ENCODE data around the gene GRIA4. TPM values are rescaled to one million over a fixed set of nuclear protein-coding genes. Genes with fewer than 3 reads are reported as not detected.

GRIA4 gene
- polyA plus RNA-seq, 1 donor, result 7.3 TPM

DNA sequence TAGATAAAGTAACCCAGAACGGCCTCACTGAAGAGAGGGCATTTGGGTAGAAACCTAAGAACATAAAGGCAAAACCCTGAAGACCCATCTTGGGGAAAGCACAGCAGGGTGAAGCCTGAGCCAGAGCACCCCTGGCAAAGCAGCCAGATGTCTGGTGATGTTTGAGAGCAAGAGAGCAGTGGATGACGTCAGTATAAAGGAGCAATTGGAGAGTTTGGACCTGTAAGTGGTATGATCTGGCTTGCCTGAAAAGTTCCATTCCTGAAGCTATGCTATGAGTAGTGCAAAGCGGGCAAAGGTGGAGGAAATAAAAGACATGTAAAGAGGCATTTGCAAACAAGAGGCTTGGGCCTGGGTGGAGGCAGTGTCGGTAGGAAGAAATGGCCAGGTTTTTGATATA is 244.4 kb downstream of the GRIA4 start:
- Histone ChIP-seq H3K9me3 (ENCODE audit: control insufficient read depth, low read depth, low read length) (no peaks in the 10 kb centered on the region), H3K27me3 (ENCODE audit: control insufficient read depth, insufficient read depth, low read length) (no peaks in the 10 kb centered on the region), H3K4me3 (ENCODE audit: low read length) (no peak overlapping the region), H3K36me3 (ENCODE audit: control insufficient read depth, insufficient read depth, low read length) (no peaks in the 10 kb centered on the region), H3K27ac (ENCODE audit: low read length) (no peak overlapping the region), H3K4me1 (ENCODE audit: control insufficient read depth, insufficient read depth, low read length) (no peaks in the 10 kb centered on the region)
- DNase-seq, result no peak
- 100% methylated on average over 2 of the region's 4 CpGs for WGBS (ENCODE audit: insufficient coverage, low lambda C conversion rate)

DNA sequence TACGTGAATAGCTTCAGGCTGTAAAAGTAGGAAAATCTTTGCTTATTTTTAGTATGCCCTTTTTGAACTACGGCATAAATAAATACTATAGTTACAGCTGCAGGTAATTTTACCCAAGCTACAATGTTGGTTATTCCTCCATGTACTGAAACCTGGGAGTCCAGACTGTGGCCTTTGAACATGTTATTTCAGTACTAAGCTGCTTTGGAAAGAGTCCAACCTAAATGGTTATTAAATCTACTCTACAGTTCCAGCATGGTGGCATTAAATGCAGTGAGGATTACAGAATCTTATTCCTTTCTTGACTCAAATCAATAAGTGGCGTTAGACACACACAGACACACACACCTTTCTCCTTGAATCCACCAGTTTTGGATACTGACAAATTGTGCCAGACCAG is 247.1 kb downstream of the GRIA4 start:
- H3K36me3 ChIP-seq (ENCODE audit: control insufficient read depth, insufficient read depth, low read length), result no peaks in the 10 kb centered on the region
- no peaks in the 10 kb centered on the region for H3K9me3 ChIP-seq (ENCODE audit: control insufficient read depth, low read depth, low read length)
- no peak overlapping the region for H3K4me3 ChIP-seq (ENCODE audit: low read length)
- no peak overlapping the region for H3K27ac ChIP-seq (ENCODE audit: low read length)
- no peaks in the 10 kb centered on the region for H3K27me3 ChIP-seq (ENCODE audit: control insufficient read depth, insufficient read depth, low read length)
- DNase-seq, result peak in 1 of 2 donors; percentile 25
- no peaks in the 10 kb centered on the region for H3K4me1 ChIP-seq (ENCODE audit: control insufficient read depth, insufficient read depth, low read length)
- WGBS (ENCODE audit: insufficient coverage, low lambda C conversion rate), result 71% methylated on average over 1 of the region's 3 CpGs

- Histone ChIP-seq H3K27ac (ENCODE audit: low read length) (no peak overlapping the region), H3K4me3 (ENCODE audit: low read length) (no peak overlapping the region), H3K9me3 (ENCODE audit: control insufficient read depth, low read depth, low read length) (no peaks in the 10 kb centered on the region), H3K4me1 (ENCODE audit: control insufficient read depth, insufficient read depth, low read length) (no peaks in the 10 kb centered on the region), H3K36me3 (ENCODE audit: control insufficient read depth, insufficient read depth, low read length) (no peaks in the 10 kb centered on the region), H3K27me3 (ENCODE audit: control insufficient read depth, insufficient read depth, low read length) (no peaks in the 10 kb centered on the region)
- DNase-seq, result no peak
Measured at GRCh38 chr11:105857728-105858127, 247.9 kb downstream of the GRIA4 start.

GRCh38 chr11:105858841-105859240 is 249.0 kb downstream of the GRIA4 start:
- Histone ChIP-seq H3K9me3 (ENCODE audit: control insufficient read depth, low read depth, low read length) (no peaks in the 10 kb centered on the region), H3K27ac (ENCODE audit: low read length) (no peak overlapping the region), H3K4me1 (ENCODE audit: control insufficient read depth, insufficient read depth, low read length) (no peaks in the 10 kb centered on the region), H3K4me3 (ENCODE audit: low read length) (no peak overlapping the region), H3K27me3 (ENCODE audit: control insufficient read depth, insufficient read depth, low read length) (no peaks in the 10 kb centered on the region), H3K36me3 (ENCODE audit: control insufficient read depth, insufficient read depth, low read length) (no peaks in the 10 kb centered on the region)
- DNase-seq, result no peak

DNA sequence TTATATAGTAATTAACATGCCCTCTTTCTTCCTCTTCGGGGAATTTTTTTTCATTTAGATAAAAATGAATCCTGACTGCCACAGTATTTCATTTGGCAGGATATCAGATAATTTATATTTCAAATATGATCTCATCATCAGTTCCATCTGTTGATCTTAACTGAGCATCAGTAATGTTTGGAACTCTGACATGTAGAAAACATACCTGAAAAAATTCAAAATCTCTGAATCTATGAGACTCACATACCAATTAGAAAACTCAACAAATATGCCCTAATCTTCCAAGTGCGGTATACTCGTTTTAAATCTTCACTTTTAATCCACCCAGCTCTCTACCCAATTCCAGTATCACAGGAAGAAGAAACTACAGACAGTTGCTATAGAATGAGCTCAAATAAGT is 250.2 kb downstream of the GRIA4 start:
- WGBS (ENCODE audit: insufficient coverage, low lambda C conversion rate), result 100% methylated on average over 2 of the region's 3 CpGs
- Histone ChIP-seq H3K27ac (ENCODE audit: low read length) (no peak overlapping the region), H3K9me3 (ENCODE audit: control insufficient read depth, low read depth, low read length) (no peaks in the 10 kb centered on the region), H3K27me3 (ENCODE audit: control insufficient read depth, insufficient read depth, low read length) (no peaks in the 10 kb centered on the region), H3K36me3 (ENCODE audit: control insufficient read depth, insufficient read depth, low read length) (no peaks in the 10 kb centered on the region), H3K4me1 (ENCODE audit: control insufficient read depth, insufficient read depth, low read length) (no peaks in the 10 kb centered on the region), H3K4me3 (ENCODE audit: low read length) (no peak overlapping the region)
- no peak for DNase-seq

GRCh38 chr11:105861225-105861624 is 251.4 kb downstream of the GRIA4 start:
- Histone ChIP-seq H3K4me3 (ENCODE audit: low read length) (no peak overlapping the region), H3K4me1 (ENCODE audit: control insufficient read depth, insufficient read depth, low read length) (no peaks in the 10 kb centered on the region), H3K9me3 (ENCODE audit: control insufficient read depth, low read depth, low read length) (no peaks in the 10 kb centered on the region), H3K27ac (ENCODE audit: low read length) (no peak overlapping the region), H3K27me3 (ENCODE audit: control insufficient read depth, insufficient read depth, low read length) (no peaks in the 10 kb centered on the region), H3K36me3 (ENCODE audit: control insufficient read depth, insufficient read depth, low read length) (no peaks in the 10 kb centered on the region)
- peak in 1 of 2 donors; percentile 19 for DNase-seq
- no CpG with 5 or more reads among the region's 2 CpGs for WGBS (ENCODE audit: insufficient coverage, low lambda C conversion rate)

- Histone ChIP-seq H3K36me3 (ENCODE audit: control insufficient read depth, insufficient read depth, low read length) (no peaks in the 10 kb centered on the region), H3K4me3 (ENCODE audit: low read length) (no peak overlapping the region), H3K9me3 (ENCODE audit: control insufficient read depth, low read depth, low read length) (no peaks in the 10 kb centered on the region), H3K27ac (ENCODE audit: low read length) (no peak overlapping the region), H3K4me1 (ENCODE audit: control insufficient read depth, insufficient read depth, low read length) (no peaks in the 10 kb centered on the region), H3K27me3 (ENCODE audit: control insufficient read depth, insufficient read depth, low read length) (no peaks in the 10 kb centered on the region)
- peak; percentile 21 to 47 for DNase-seq
- WGBS (ENCODE audit: insufficient coverage, low lambda C conversion rate), result 0% methylated on average over 2 of the region's 3 CpGs
Measured at GRCh38 chr11:105862736-105863367, 253.0 kb downstream of the GRIA4 start.

- no peaks in the 10 kb centered on the region for H3K27me3 ChIP-seq (ENCODE audit: control insufficient read depth, insufficient read depth, low read length)
- 0% methylated on average over 1 of the region's 3 CpGs for WGBS (ENCODE audit: insufficient coverage, low lambda C conversion rate)
- no peak overlapping the region for H3K27ac ChIP-seq (ENCODE audit: low read length)
- H3K4me3 ChIP-seq (ENCODE audit: low read length), result no peak overlapping the region
- no peaks in the 10 kb centered on the region for H3K9me3 ChIP-seq (ENCODE audit: control insufficient read depth, low read depth, low read length)
- DNase-seq, result peak in 1 of 2 donors; percentile 6
- no peaks in the 10 kb centered on the region for H3K36me3 ChIP-seq (ENCODE audit: control insufficient read depth, insufficient read depth, low read length)
- no peaks in the 10 kb centered on the region for H3K4me1 ChIP-seq (ENCODE audit: control insufficient read depth, insufficient read depth, low read length)
Measured at GRCh38 chr11:105863523-105863922, 253.7 kb downstream of the GRIA4 start.

- Histone ChIP-seq H3K9me3 (ENCODE audit: control insufficient read depth, low read depth, low read length) (no peaks in the 10 kb centered on the region), H3K4me3 (ENCODE audit: low read length) (no peak overlapping the region), H3K27me3 (ENCODE audit: control insufficient read depth, insufficient read depth, low read length) (no peaks in the 10 kb centered on the region), H3K27ac (ENCODE audit: low read length) (no peak overlapping the region), H3K36me3 (ENCODE audit: control insufficient read depth, insufficient read depth, low read length) (no peaks in the 10 kb centered on the region), H3K4me1 (ENCODE audit: control insufficient read depth, insufficient read depth, low read length) (no peaks in the 10 kb centered on the region)
- no CpG with 5 or more reads among the region's 2 CpGs for WGBS (ENCODE audit: insufficient coverage, low lambda C conversion rate)
- no peak for DNase-seq
Measured at GRCh38 chr11:105867742-105868141, 257.9 kb downstream of the GRIA4 start.

GRCh38 chr11:105868762-105869285 is 259.0 kb downstream of the GRIA4 start:
- Histone ChIP-seq H3K4me3 (ENCODE audit: low read length) (no peak overlapping the region), H3K36me3 (ENCODE audit: control insufficient read depth, insufficient read depth, low read length) (no peaks in the 10 kb centered on the region), H3K9me3 (ENCODE audit: control insufficient read depth, low read depth, low read length) (no peaks in the 10 kb centered on the region), H3K27me3 (ENCODE audit: control insufficient read depth, insufficient read depth, low read length) (no peaks in the 10 kb centered on the region), H3K4me1 (ENCODE audit: control insufficient read depth, insufficient read depth, low read length) (no peaks in the 10 kb centered on the region), H3K27ac (ENCODE audit: low read length) (no peak overlapping the region)
- no peak for DNase-seq
- WGBS (ENCODE audit: insufficient coverage, low lambda C conversion rate), result 93% methylated on average over 3 of the region's 4 CpGs

GRCh38 chr11:105870516-105871113 is 260.7 kb downstream of the GRIA4 start:
- WGBS (ENCODE audit: insufficient coverage, low lambda C conversion rate), result 83% methylated on average over 7 of the region's 8 CpGs
- Histone ChIP-seq H3K4me3 (ENCODE audit: low read length) (no peak overlapping the region), H3K9me3 (ENCODE audit: control insufficient read depth, low read depth, low read length) (no peaks in the 10 kb centered on the region), H3K4me1 (ENCODE audit: control insufficient read depth, insufficient read depth, low read length) (no peaks in the 10 kb centered on the region), H3K27ac (ENCODE audit: low read length) (no peak overlapping the region), H3K36me3 (ENCODE audit: control insufficient read depth, insufficient read depth, low read length) (no peaks in the 10 kb centered on the region), H3K27me3 (ENCODE audit: control insufficient read depth, insufficient read depth, low read length) (no peaks in the 10 kb centered on the region)
- DNase-seq, result no peak

All from large intestine (tissue), 3 donors.